ENCODE data around the gene LIN37.

The LIN37 gene

DNA sequence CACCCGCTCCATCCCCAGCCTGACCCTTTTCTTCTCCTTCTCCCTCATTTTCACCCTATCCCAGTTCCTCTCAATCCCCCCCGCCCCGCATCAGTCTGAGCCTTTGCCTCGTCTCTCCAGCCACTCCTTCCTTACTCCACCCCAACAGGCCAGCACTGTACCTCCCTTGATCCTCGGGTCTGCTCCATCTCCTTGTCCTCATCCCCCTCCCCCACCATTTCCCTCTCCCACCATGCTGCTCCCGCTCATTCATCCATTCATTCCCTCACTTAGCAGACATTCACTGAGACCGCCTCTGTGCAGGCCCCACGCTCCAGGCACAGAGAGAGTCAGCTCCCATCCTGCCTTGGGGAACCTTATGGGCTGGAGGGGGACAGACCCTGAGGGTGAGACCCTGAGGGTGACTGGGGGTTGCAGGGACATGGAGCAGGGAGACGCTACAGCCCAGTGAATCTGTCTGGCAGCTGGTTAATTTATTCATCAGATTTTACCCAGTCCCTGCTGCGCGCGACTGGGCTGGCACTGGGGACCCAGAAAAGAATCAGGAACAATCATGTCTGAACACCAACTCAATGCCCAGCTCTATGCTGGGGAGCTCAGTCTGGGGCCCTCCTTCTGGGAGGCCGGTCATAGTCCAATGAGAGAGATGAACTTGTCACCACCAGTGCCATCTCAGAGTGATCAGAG is 27.9 kb downstream of the LIN37 start:
- FAIRE-seq: no peak

DNA sequence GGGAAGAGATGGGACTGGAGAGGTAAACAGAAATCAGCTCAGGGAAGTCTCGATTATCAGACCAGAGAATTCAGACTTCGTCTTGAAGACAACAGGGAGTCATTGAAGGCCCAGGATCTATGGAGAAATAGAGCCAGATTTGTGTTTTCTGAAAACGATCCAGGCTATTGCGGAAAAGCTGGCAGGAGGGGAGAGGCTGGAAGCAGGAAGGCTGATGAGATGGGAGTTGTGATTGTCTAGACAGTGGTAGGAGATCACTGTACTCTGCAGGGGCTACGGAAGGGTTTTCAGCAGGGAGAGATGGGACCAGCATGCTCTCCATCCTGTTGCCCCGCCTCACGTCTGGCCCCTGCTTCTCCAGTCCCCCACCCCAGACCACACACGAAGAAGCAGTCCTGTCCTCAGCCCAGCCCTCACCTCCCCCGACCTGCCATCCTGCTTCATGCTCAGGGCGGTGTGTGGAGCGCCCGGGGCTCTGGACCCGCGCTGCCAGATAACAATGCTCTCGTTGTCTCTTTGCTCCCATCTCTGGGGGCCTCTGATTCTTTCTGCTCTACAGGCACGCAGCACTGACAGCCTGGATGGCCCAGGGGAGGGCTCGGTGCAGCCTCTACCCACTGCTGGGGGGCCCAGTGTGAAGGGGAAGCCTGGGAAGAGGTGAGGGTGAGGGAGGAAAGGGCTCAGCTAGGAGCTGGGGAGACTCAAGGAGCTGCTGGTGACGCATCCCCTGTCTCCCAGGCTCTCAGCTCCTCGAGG is 28.9 kb downstream of the LIN37 start:
- no peak for FAIRE-seq

GRCh38 chr19:35777961-35778360 is 29.6 kb downstream of the LIN37 start:
- FAIRE-seq: no peak

GRCh38 chr19:35779033-35779432 is 30.7 kb downstream of the LIN37 start:
- no peak for FAIRE-seq

GRCh38 chr19:35780058-35780457 is 31.7 kb downstream of the LIN37 start:
- no peak for FAIRE-seq

DNA sequence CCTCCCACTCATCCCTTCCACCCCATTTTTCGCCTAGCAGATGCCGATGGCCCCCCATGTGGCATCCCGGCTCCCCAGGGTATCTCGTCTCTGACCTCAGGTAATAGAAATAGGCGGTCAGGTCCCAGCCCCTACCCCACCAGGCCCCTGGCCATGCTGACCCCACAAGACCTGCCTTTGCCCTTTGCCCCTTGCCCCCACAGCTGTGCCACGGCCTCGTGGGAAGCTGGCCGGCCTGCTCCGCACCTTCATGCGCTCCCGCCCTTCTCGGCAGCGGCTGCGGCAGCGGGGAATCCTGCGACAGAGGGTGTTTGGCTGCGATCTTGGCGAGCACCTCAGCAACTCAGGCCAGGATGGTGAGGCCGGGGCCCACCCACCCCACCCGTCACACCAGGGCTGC is 32.3 kb downstream of the LIN37 start:
- FAIRE-seq: no peak

- FAIRE-seq: no peak
These were observed 33.3 kb downstream of the LIN37 start for GRCh38 chr19:35781650-35782049.

- no peak for FAIRE-seq
These were observed 34.2 kb downstream of the LIN37 start for GRCh38 chr19:35782589-35782988.

DNA sequence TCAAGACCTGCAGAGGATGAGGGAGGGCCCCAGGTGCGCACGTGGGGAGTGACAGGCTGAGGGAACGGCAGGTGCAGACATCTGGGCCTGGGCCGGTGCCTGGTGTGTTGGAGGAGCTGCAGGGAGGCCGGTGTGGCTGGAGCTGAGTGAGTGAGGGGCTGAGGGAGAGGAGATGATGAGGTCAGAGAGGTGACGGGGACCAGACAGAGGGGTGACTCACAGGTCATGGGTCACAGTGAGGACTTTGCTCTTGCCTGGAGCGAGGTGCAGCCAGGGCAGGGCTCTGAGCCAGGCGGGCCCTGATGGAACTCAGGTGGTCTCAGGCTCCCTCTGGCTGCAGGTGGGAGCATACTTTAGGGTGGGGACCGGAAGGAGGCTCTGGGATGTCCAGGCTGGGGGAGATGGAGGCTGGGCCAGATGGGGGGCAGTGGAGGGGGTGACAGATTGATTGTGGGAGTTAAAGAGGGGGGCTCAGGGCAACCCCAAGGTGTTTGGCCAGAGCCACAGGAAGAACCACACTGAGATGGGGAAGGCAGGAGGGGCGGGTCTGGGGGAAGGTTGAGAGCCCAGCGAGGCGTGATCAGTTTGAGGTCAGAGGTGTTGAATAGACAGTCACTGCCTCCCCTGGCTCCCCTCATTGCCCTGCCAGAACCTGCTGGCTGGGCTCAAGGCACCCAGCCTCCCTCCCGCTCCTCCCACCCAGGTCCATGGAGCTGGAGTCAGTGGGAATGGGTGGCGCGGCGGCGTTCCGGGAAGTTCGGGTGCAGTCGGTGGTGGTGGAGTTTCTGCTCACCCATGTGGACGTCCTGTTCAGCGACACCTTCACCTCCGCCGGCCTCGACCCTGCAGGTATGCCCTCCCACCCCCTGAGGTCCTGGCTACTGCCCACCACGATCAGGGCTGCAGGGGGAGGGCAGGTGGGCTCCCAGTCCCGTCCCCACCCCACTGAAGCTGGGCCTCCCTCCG is 35.4 kb downstream of the LIN37 start:
- FAIRE-seq: no peak

DNA sequence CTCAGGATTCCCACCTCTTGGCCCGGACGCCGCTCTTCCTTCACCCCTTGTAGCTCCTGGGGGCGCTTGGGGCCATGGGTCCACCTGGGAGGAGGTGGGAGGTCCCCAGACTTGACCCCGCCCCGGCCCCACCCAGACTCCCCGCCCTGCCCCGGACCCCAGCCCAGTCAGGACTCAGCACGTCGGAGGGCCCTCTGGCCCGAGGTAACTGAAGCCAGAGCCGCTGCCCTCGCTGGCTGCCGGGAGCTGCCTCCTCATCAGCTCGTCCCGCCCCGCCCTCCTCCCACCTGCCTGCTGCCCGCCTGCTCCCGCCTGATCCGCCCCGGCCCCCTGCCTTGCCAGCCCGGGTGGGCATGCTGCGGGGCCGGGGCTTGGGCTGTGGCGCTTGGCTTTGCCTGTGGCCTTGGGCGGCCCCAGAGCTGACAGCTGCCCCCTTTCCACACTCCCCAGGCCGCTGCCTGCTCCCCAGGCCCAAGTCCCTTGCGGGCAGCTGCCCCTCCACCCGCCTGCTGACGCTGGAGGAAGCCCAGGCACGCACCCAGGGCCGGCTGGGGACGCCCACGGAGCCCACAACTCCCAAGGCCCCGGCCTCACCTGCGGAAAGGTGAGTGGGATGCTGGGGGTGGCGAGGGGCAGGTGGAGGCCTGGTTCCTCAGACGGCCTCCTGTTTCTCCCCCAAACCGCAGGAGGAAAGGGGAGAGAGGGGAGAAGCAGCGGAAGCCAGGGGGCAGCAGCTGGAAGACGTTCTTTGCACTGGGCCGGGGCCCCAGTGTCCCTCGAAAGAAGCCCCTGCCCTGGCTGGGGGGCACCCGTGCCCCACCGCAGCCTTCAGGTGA is 36.3 kb downstream of the LIN37 start:
- FAIRE-seq: no peak

GRCh38 chr19:35785339-35785627 is 36.9 kb downstream of the LIN37 start:
- FAIRE-seq: no peak

DNA sequence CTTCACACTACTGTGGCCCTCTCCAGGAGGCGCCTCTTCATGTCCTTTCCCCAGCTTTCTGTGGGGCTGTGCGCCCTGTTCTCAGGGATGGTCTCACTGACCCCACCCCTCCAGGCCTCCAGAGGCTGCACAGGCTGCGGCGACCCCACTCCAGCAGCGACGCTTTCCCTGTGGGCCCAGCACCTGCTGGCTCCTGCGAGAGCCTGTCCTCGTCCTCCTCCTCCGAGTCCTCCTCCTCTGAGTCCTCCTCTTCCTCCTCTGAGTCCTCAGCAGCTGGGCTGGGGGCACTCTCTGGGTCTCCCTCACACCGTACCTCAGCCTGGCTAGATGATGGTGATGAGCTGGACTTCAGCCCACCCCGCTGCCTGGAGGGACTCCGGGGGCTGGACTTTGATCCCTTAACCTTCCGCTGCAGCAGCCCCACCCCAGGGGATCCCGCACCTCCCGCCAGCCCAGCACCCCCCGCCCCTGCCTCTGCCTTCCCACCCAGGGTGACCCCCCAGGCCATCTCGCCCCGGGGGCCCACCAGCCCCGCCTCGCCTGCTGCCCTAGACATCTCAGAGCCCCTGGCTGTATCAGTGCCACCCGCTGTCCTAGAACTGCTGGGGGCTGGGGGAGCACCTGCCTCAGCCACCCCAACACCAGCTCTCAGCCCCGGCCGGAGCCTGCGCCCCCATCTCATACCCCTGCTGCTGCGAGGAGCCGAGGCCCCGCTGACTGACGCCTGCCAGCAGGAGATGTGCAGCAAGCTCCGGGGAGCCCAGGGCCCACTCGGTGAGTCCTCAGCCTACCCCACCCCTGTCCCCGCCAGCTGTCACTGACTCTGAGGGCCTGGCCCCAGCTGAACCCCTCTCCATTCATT is 38.2 kb downstream of the LIN37 start:
- no peak for FAIRE-seq

GRCh38 chr19:35787227-35787799 is 38.9 kb downstream of the LIN37 start:
- FAIRE-seq: no peak

- FAIRE-seq: no peak
These were observed 40.0 kb downstream of the LIN37 start for GRCh38 chr19:35788205-35788960.

DNA sequence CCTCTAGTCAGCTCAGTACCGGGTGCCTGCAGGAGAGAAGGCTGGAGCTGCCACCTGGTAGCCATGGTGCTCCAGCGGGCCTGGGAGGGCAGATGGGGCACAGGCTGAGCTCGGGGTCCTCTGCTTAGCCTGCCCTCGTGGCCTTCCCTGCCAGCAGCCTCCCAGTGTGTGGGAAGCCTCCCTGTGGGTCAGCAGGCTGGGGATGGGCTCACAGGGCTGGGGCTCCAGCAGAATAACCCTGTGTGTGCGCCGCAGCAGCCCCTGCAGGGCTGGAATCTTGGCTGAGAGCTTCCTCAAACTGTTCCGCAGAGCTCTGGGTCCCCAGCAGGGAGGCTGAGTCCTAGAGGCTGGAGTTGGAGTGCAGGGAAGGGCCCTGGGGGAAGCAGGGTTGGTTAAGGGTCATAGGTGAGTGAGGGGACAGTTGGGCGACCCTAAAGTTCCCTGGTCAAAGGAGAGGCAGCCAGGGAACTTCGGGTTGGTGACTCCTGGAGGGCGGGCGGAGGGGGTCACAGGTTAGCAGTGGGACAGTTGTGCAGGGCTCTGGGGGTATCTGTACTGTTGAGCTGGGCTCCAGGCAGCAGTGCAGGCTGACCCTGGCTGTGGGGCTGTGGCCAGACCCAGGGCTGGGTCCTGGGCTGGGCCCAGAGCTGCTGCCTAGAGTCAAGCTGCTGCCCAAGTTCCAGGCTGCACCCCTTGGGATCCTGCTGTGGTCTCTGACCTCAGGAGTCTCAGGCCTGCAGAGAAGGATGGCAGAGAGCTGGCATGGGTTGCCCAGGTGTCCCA is 41.0 kb downstream of the LIN37 start:
- FAIRE-seq: no peak

- no peak for FAIRE-seq
These were observed 41.9 kb downstream of the LIN37 start for GRCh38 chr19:35789978-35790944.

- FAIRE-seq: no peak
These were observed 42.8 kb downstream of the LIN37 start for GRCh38 chr19:35790981-35791813.

All from G401.6 (cell line).